ENCODE results near the gene RNF38.
"Not testable (repeated sequence)": the region's sequence is repeated elsewhere in the genome, so short reads cannot be mapped to it uniquely, and the experiment has no call there.

The RNF38 gene

DNA sequence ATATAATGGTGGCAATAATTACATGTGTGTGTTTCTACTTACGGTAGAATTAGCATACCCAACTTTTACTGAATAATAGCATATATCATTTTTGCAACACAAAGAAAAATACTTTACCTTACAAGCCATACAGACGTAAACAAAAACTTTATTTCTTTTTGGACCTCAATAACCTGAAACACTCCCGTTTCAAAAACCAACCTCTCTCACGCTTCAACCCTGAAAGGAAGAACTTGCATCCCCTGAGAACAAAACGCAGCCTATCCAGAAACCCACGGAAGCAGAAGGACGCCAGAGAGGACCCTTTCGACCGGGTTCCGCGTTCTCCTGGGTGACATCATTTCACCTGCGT lies at the start of gene RNF38:
TSS of gene RNF38 (minus strand) at position 290 of the 352 bp plus-strand sequence. CDS start at position 129, 161 bp downstream.
- DNase-seq: no peak

- not testable (repeated sequence) for DNase-seq
Observed at GRCh38 chr9:36448555-36448954, 48.5 kb upstream of the RNF38 start.

- DNase-seq: no peak
Observed at GRCh38 chr9:36448017-36448416, 47.9 kb upstream of the RNF38 start.

- not testable (repeated sequence) for DNase-seq
Observed at GRCh38 chr9:36446678-36447077, 46.6 kb upstream of the RNF38 start.

DNA sequence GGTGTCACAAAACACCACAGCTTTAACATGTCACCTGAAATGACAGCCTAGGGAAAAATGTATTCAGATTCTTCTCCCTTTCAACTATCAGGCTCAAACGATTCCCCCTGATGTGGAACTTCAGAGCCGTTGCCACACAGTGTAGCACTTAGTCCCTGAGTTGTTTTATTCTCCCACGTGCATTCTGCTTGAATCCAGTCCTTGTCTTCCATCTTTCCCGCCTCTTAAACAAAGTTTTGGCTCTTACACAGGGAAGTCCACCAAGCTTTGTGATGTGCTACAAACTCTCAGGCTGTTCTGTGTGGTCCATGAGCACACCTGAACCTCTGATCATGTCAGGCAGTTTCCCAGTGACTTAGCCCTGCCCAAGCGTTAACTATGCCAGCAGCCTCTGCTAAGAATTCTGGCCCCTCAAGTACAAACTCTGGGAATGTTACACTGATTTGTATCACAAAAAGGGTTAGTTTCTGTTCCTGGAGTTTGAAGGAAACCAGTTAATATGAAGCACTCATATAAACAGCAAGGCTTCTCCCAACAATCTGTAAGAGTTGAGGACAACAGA lies 45.8 kb upstream of the RNF38 start:
- no peak for DNase-seq

DNA sequence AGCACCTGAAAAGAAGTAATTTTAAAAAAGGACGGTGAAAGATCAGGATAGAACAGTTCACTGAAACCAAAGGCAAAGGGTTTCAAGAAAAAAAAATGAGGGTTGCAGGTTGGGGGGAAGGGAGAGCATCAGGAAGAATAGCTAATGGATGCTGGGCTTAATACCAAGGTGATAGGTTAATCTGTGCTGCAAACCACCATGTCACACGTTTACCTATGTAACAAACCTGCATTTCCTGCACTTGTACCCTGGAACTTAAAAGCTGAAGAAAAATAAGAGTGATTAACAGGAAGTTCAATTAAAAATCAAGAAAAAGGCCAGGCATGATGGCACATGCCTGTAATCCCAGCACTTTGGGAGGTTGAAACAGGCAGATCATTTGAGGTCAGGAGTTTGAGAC lies 44.1 kb upstream of the RNF38 start:
- no peak for DNase-seq

GRCh38 chr9:36443581-36443980 lies 43.5 kb upstream of the RNF38 start:
- DNase-seq: no peak

DNA sequence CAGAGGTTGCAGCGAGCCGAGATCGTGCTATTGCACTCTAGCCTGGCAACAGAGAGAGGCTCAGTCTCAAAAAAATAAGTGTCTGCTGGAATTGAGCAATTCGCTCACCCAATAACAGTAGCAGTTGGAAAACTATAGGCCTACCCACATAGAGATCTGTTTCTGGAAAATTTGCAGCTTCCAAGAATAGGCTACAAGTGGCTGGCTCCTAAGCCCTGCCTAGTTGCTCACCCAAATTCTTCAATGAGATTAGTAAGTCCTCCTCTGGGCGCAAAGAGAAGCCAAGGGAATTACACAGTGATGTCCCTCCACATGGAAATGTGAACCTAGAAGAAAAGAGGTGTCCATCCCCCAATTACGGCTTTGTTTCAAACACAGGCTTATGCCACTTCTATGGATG lies 42.6 kb upstream of the RNF38 start:
- DNase-seq: no peak

- DNase-seq: no peak
Observed at GRCh38 chr9:36441966-36442365, 41.9 kb upstream of the RNF38 start.

DNA sequence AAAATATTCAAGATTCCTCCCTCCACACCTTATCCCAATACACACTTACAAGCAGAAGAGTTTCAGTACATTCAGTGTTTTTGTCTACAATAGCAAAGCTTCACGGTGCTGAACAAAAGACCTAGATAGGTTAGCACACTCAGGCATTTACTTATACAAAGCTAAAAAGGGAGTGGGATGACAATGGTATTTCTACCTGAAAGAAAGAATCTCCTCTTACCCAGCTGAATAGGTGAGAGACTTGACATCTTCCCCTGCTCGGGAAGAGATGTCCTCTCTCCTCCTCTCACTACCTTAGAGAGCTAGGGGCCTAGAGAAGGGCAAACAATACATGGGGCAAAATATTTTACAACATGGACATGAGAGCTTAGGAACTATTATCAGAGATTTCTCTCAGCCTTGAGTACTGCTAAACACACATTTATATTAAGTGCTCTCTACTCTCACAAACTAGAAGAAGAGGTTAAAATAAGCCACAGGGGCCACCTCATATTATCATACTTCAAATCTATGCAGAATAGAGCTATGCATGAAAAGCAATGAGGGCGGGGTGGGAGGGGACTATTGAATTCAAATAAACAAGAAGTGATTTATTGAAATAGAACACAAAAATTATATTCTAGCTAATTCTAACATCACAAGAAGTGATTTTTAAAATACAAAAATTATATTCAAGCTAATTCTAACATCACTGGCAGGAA lies 38.6 kb upstream of the RNF38 start:
- no peak for DNase-seq

GRCh38 chr9:36437790-36438189 lies 37.7 kb upstream of the RNF38 start:
- DNase-seq: no peak

DNA sequence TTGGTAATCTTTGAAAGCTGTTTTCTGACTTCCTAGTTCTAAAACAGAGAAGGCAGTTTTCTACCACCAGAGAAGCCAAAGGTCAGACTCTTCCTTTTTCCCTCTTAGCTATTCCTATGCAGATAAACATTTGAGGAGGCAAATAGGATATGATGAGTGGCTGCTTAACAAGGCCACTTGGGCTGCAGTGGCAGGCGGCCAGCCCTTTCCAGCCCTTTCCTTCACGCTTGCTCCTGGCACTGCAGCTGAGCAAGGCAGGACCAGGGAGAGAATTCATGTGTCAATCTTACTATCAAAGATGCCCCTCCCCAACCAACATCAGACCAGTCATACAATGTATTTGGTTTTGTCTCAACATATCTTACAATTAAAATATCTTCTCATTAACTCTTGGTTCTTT lies 36.8 kb upstream of the RNF38 start:
- DNase-seq: peak; percentile 90

DNA sequence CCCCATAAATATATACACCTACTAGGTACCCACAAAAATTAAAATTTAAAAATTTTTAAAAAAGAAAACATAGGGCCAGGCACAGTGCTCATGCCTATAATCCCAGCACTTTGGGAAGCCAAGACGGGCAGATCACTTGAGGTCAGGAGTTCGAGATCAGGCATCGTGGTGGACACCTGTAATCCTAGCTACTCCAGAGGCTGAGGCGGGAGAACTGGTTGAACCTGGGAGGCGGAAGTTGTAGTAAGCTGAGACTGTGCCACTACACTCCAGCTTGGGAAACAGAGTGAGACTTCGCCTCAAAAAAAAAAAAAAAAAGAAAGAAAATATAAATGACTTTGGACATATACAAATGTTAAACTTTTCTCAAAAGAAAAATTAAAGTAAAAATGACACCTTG lies 33.3 kb upstream of the RNF38 start:
- DNase-seq: no peak

DNA sequence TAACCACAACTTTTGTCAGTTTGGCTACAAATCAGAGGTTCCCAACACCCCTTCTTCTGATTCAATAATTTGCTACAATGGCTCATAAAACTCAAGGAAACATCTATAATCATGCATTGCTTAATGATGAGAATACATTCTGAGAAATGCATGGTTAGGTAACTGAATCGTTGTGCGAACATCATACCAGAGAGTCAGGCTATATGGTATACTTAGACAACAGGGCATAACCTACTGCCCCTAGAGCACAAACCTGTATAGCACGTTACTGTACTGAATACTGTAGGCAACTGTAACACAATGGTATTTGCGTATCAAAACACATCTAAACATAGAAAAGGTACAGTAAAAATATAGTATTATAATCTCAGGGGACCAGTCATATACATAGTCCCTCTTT lies 31.0 kb upstream of the RNF38 start:
- no peak for DNase-seq

- no peak for DNase-seq
Observed at GRCh38 chr9:36426945-36427344, 26.9 kb upstream of the RNF38 start.

- no peak for DNase-seq
Observed at GRCh38 chr9:36426348-36426747, 26.3 kb upstream of the RNF38 start.

GRCh38 chr9:36424289-36425055 lies 24.4 kb upstream of the RNF38 start:
- DNase-seq: no peak

GRCh38 chr9:36423206-36423605 lies 23.1 kb upstream of the RNF38 start:
- no peak for DNase-seq

GRCh38 chr9:36416890-36417289 lies 16.8 kb upstream of the RNF38 start:
- no peak for DNase-seq

GRCh38 chr9:36415822-36416525 lies 15.9 kb upstream of the RNF38 start:
- no peak for DNase-seq

DNA sequence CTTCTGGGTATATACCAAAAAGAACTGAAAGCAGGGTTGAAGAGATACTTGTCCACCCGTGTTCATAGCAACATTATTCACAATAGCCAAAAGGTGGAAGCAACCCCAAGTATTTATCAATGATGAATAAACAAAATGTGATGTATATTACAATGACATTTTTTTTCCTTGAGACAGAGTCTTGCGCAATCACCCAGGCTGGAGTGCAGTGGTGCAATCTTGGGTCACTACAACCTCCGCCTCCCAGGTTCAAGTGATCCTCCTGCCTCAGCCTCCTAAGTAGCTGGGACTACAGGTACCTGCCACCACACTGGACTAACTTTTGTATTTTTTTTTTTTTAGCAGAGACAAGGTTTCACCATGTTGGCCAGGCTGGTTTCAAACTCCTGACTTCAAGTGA lies 11.3 kb upstream of the RNF38 start:
- DNase-seq: not testable (repeated sequence)

DNA sequence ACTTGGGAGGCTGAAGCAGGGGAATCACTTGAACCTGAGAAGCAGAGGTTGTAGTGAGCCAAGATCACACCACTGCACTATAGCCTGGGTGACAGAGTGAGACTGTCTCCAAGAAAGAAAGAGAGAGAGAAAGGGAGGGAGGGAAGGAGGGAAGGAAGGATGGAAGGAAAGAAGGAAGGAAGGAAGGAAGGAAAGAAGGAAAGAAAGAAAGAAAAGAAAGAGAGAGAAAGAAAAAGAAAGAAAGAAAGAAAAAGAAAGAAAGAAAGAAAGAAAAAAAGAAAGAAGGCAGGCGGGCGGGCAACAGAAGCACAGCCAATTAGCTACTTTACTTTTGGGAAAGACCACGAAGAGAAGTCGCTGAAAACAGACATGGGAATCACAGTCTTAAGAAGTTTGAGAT lies 9.0 kb upstream of the RNF38 start:
- DNase-seq: not testable (repeated sequence)

DNA sequence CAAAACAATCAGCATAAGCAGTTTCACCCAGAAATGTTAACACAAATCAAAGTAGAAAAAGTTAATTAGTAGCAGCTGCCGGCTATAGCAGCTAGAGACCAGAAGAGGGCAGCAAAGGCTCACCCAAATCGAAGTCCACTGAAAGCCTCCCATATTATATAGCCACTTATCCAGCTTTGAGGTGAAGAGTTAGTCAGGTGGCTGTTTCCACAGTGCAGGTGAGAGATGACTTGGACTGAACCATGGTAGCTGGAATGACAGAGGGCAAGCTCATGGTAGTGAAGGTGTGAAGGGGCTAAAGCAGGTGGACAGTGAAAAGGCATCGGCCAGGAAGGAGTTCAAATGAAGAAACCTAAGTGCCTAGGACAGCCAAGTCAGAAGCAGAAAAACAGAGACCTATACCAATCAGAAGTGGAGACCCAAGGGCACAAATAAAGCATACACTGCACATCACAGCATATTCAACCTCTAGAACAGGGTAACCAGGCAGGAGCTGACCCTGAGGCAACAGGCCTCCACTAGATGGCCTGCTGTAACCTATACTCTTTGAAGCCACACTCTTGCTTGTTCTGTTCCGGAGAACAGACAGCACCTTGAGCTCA lies 7.2 kb upstream of the RNF38 start:
- DNase-seq: peak; percentile 77

Measured in NCI-H2029 (cell line).